ENCODE results near the gene ACER3.
"Not testable (repeated sequence)": the region's sequence is repeated elsewhere in the genome, so short reads cannot be mapped to it uniquely, and the experiment has no call there.

ACER3 gene

DNA sequence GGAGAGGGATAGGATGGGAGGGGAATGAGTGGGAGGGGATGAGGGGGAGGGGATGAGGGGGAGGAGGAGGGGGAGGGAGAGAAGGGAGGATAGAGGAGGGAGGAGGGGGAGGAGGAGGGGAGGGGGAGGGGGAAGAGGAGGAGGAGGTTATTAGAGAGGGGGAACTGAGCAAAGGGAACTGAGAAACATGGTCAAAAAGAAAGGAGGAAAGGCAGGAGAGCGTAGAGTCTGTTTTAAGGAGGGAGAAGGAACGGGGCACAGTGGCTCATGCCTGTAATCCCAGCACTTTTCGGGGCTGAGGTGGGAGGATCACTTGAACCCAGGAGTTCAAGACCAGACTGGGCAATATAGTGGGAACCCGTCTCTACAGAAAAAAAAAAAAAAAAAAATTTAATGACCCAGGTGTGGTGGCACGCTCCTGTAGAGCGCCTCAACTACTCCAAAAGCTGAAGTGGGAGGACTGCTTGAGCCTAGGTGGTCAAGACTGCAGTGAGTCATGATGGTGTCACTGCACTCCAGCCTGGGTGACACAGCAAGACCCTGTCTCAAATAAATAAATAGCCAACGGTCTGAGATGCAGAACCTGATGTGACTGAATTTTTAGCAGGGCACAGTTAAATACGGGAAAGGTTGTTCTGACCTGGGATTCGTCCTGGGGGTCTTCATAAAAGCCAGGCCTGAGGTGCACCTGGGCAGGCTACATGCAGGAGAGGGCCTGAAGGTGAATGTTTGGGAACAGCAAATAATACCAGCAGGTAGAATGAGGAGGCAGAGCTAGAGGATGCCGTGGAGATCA lies 177.5 kb downstream of the ACER3 start:
- no peak for DNase-seq (ENCODE audit: low read depth, low spot score)

DNA sequence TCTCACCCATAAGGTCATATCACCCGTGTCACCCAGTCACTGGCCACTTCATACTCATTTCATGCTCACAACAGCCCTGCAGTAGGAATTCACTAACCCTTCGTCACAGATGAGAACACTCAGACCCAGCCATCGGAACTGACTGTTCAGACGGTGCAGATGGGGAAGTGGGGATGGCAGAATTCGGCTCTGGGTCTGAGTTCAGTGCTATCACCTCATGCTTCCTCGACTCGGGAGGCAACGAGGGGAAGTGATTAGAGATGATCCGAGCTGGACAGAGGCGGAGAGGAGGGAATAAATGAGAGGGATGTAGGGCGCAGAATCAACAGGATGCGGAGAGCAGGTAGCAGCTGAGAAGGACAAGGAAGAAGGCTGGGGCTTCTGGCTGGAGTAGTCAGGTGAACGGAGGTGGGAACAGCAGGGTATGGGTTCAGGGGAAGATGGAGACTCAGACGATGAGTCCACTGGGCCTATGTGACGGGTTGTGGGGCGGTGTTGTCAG lies 178.2 kb downstream of the ACER3 start:
- no peak for DNase-seq (ENCODE audit: low read depth, low spot score)

DNA sequence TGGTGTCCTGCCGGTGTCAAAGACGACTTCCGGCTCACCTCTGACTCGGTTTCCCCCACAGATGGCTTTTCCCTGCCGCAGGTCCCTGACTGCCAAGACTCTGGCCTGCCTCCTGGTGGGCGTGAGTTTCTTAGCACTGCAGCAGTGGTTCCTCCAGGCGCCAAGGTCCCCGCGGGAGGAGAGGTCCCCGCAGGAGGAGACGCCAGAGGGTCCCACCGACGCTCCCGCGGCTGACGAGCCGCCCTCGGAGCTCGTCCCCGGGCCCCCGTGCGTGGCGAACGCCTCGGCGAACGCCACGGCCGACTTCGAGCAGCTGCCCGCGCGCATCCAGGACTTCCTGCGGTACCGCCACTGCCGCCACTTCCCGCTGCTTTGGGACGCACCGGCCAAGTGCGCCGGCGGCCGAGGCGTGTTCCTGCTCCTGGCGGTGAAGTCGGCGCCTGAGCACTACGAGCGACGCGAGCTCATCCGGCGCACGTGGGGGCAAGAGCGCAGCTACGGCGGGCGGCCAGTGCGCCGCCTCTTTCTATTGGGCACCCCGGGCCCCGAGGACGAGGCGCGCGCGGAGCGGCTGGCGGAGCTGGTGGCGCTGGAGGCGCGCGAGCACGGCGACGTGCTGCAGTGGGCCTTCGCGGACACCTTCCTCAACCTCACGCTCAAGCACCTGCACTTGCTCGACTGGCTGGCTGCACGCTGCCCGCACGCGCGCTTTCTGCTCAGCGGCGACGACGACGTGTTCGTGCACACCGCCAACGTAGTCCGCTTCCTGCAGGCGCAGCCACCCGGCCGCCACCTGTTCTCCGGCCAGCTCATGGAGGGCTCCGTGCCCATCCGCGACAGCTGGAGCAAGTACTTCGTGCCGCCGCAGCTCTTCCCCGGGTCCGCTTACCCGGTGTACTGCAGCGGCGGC lies 179.0 kb downstream of the ACER3 start:
- DNase-seq (ENCODE audit: low read depth, low spot score): peak; percentile 64

DNA sequence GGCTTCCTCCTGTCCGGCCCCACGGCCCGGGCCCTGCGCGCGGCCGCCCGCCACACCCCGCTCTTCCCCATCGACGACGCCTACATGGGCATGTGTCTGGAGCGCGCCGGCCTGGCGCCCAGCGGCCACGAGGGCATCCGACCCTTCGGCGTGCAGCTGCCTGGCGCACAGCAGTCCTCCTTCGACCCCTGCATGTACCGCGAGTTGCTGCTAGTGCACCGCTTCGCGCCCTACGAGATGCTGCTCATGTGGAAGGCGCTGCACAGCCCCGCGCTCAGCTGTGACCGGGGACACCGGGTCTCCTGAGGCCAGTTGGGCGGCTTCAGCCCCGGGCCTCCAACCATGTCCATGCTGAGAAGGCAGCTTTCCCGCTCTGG lies 179.7 kb downstream of the ACER3 start:
- no peak for DNase-seq (ENCODE audit: low read depth, low spot score)

DNA sequence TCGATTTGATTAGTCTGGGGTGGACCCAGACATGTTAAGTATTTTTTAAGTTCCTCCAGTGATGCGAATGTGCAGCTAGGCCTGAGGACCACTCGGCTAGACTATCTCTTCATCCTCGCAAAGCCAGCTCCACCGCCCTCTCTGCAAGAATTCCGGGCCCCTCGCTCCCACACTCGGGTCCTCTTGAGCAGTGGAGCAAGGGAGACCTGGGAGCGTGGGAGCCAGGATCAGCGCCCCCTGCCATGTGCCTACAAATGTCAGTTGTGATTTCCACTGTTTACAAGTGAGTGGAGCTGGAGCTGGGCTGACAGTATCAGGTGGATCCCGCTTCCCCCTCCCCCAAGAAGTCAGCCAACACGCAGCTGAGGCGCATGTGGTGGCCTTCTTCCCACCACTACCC lies 180.2 kb downstream of the ACER3 start:
- no peak for DNase-seq (ENCODE audit: low read depth, low spot score)

DNA sequence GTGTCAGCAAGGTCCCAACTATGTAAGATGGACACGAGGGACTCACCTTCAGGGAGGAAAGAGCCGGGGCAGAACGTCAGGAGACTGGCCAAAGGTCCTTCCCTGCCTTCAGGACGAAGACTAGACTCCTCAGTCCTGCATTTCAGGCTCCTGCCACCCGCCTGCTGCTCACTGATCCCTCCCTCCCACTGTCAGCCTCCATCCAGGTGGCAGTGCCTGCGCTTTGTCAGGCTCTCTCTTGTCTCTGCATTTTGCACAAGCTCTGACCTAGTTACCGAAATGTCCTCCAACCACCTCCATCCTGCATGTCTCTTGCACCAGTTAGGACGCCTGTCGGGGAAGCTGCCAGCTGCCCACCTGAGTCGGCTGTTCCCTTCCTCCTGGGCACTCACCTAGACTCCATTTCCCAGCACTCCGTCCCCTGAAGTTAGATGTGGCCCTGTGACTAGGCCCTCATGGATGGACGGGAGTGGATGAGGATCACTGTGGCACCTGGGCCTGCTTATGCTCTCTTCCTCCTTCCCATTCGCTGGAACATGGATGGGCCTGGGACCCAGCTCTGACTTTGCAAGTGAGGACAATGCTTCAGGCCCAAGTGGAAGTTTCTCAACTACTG lies 181.5 kb downstream of the ACER3 start:
- no peak for DNase-seq (ENCODE audit: low read depth, low spot score)

DNA sequence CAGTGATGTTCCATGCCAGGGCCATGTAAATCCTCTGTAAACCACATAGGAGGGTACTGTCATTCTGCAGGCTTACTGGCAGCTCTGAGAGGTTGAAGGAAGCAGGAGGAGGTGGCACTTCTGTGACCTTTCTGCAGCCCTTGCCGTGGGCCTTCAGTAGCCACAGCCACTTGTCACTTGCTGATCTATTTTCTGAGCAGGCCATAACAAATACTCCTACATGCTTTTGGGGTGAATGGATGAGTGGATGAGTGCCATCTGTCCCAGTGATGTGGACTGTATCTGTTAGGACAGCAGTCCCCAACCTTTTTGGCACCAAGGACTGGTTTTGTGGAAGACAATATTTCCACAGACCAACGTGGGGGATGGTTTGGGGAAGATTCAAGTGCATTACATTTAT lies 183.6 kb downstream of the ACER3 start:
- no peak for DNase-seq (ENCODE audit: low read depth, low spot score)

DNA sequence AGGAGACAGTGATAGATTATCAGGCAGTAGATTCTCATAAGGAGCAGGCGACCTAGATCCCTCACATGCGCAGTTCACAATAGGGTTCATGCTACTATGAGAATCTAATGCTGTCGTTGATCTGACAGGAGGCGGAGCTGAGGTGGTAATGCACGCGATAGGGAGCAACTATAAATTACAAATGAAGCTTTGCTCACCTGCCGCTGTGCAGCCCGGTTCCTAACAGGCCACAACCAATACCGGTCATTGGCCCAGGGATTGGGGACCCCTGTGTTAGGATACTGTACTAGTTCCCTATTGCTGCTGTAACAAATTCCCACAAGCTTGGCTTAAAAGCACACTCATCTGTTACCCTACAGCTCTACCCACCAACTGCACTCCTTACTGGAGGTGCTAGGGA lies 184.2 kb downstream of the ACER3 start:
- no peak for DNase-seq (ENCODE audit: low read depth, low spot score)

DNA sequence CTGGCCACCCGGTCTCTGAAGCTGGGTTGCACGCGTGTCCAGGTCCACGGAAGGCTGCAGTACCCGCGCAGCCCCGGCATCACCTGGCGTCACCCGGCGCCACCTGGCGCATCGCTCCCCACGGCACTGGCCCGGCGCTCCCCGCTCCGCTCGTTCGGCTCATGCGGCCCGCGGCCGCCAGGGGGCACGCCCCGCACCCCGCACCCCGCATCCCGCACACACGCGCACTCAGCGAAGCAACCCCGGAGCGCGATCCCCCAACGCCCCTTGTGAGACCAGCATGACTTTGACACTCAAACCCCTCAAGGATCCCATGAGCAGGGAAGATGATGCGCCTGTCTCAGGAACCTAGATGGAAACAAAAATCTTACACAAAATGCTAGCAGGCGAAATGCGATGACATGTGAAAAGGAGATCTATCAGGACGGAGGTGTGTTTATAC lies 185.4 kb downstream of the ACER3 start:
- peak; percentile 72 for DNase-seq (ENCODE audit: low read depth, low spot score)

DNA sequence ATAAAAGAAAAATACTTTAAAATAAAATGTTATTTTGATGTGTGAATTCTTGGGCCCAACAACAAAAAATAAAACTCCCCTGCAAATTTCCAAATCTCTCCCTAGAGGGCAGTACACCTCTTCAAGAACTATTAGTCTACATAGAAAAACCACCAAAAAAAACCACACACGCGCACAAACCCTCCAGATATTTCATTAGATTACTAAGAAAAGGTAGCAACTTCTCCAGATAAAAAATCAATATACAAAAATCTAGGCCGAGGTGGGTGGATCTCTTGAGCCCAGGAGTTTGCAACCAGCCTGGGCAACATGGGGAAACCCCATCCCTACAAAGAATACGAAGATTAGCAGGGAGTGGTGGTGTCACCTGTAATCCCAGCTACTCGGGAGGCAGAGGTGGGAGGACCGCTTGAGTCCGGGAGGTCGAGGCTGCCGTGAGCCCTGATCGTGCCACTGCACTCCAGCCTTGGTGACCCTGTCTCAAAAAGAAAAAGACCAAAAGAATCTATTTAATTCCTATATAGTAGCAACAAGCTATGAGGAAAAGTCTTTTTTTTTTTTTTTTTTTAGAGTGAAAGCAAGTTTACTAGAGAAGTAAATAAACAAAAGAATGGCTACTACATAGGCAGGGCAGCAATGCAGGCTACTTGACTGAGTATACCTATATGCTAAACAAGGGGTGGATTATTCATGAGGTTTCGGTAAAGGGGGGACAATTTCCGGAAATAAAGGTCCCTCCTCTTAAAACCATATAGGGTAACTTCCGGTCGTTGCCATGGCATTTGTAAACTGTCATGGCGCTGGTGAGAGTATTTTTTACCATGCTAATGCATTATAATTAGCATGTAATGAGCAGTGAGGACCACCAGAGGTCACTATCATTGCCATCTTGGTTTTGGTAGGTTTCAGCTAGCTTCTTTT lies 186.5 kb downstream of the ACER3 start:
- DNase-seq (ENCODE audit: low read depth, low spot score): peak; percentile 95

DNA sequence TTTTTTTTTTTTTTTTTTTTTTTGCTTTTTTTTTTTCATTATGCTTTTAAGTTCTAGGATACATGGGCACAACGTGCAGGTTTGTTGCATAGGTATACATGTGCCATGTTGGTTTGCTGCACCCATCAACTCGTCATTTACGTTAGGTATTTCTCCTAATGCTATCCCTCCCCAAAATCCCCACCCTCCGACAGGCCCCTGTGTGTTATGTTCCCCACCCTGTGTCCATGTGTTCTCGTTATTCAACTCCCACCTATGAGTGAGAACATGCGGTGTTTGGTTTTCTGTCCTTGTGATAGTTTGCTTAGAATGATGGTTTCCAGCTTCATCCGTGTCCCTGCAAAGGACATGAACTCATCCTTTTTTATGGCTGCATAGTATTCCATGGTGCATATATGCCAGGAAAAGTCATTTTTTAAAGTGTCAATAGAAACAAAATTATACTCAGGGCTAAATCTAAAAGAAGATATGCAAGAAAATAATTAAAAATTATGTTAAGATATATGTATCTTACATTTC lies 187.3 kb downstream of the ACER3 start:
- not testable (repeated sequence) for DNase-seq (ENCODE audit: low read depth, low spot score)

DNA sequence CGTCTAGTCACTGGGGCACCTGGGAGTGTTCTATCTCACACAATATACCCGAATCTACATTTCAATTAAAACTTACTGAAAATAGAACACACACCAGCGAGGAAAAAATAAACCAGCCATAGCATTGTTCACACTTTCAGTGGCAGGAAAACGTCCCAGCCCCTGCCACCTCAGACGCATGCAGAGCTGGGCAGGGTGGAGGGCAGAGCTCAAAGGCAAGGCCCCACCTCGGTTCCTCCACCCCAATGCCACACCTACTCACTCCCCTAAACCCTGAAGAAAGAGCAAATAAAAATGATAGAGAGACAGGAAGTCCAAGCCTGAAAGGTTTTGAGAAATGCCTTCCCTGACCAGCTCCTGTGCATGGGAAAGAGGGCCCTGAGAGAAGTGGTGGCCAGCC lies 188.3 kb downstream of the ACER3 start:
- no peak for DNase-seq (ENCODE audit: low read depth, low spot score)

DNA sequence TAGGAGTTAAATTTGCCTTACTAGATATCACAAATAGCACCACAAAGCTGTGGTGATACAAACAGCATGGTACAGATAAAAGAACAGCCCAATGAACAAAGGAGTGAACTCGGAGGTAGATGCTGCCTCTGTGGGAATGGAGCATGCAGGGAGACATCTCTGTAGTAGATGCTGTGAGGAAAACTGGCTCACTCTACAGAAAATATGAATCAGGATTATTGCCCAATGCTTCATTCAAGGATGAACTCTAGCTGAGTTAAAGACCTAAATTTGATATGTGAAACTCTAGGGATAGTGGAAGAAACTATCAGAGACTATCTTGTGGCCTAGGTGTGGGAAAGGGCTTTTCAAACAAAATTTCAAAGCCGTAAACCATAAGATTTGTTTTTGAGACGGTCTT lies 190.8 kb downstream of the ACER3 start:
- DNase-seq (ENCODE audit: low read depth, low spot score): no peak

DNA sequence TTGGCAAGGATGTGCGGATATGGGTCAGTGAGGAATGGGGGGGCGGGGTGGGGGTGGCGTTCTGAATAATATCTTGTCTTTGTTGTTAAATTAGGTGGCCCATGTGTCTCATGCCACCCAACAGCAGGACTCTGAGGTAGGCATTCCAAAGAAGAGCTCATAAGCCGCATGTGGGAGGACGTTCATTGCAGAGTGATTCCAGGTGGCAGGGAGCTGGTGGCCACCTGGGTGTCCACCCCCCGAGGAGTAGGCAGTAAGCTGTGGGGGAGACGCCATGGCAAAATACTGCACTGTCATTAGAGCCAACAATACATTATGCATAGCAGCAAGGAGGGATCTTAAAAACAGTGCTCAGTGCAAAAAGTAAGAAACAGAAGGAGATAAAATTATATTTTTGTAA lies 191.8 kb downstream of the ACER3 start:
- DNase-seq (ENCODE audit: low read depth, low spot score): no peak

DNA sequence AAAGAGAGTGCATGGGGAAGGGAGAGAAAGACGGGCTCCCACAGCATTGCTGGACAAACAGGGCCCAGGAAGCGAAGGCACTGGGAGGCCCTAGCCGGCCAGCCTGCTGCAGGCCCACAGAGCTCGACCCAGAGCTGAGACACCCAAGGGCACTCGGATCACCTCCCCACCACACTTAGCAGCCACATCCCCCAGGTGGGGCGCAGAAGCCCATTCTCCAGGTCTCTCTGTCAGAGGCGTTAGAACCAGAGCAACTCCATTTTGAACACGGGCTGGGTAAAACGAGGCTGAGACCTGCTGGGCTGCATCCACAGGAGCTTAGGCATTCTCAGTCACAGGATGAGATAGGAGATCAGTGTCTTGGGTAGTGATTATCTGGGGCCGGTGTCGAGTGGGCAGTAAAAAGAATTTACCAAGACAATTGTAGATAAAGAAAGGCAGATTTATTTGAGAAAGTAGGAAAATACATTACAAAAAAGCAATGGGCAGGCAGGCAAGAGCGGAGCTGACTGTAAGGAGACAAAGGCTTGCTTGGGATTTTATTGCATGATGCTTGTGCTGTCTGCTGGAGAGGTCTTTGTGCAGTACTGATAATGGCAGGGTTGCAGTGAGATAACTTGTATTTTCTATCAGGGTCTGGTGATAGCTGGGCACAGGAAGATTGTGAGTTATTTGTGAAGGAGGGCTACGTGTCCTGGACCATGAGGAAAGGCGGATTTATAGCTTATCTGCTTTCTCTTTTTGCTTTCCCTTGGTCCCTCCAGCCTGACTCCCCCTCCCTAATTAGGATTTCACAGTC lies 192.7 kb downstream of the ACER3 start:
- DNase-seq (ENCODE audit: low read depth, low spot score): no peak

DNA sequence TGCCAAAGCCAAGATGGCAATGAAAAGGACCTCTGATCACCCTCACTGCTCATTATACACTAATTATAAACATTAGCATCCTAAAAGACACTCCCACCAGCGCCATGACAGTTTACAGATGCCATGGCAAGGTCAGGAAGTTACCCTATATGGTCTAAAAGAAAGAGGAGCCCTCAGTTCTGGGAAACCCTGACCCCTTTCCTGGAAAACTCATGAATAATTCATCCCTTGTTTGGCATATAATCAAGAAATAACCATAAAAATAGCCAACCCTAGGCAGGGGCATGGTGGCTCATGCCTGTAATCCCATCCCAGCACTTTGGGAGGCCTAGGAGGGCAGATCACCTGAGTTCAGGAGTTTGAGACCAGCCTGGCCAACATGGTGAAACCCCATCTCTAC lies 193.4 kb downstream of the ACER3 start:
- DNase-seq (ENCODE audit: low read depth, low spot score): peak; percentile 34

DNA sequence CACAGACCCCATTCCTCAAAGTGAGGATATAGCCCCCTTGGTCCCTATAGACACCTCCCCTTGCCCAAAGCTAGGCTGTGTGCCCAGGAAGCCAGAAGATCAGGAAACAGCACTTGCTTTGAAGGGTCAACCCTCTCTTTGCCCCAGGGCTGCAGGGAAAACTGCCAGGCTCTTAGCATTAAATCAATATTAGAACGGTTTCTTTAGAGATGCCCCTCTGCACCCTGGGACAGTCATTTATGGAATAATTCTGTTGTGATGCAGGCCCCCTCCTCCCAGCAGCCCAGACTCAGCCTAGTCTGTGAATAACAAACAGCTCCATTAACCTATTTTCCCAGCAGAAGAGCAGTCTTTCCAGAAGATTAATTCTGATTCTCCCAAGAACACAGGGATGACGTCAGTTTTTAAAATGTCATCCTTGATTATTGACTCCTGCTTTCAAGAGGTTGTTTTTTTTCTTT lies 194.4 kb downstream of the ACER3 start:
- no peak for DNase-seq (ENCODE audit: low read depth, low spot score)

DNA sequence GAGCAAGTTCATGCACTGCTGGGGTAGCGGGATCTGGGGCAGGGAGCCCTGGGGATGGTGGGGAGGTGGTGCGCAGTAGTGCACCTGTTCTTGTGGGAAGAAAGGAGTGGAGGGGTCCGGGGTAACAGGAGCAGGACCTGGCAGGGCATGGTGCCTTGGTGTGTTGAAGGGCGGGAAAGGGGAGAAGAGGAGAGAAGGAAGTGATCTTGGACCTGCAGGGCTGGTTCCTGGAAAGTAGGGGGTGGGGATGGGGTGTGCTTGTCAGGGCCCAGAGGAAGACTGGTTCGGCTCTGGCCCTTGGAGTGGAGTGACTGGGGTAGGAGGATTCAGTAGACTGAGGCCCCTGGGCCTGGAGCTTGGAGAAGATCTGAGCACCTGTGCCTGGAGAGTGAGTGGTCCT lies 195.2 kb downstream of the ACER3 start:
- no peak for DNase-seq (ENCODE audit: low read depth, low spot score)

DNA sequence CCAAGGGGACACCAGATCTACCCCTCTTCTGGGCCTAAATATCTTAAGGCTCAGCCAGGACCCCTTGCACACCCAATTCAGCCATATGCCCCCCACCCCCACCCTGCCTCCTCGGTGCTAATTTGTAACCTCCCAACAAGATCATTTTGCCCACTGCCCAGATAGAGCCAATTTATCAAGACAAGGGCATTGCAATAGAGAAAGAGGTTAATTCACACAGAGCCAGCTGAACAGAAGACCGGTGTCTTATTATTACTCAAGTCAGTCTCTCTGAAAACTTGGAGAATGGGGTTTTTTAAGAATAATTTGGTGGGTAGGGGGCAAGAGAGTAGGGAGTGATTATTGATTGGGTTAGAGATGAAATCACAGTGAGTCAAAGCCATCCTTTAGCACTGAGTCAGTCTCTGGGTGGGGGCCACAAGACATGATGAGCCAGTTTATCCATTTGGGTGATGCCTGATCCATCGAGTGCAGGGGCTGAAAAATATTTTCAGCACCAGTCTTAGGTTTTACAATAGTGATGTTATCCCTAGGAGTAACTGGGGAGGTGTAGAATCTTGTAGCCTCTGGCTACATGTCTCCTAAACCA lies 196.2 kb downstream of the ACER3 start:
- DNase-seq (ENCODE audit: low read depth, low spot score): no peak
